SK-N-SH (cell line): ENCODE results near the gene SDK1. TPM values are rescaled to one million over a fixed set of nuclear protein-coding genes. Genes with fewer than 3 reads are reported as not detected.

Experiments
- CTCF ChIA-PET: fragments of 300-600, 350-600 bp; formaldehyde crosslinking; extraction: SDS; loops from one replicate; lab custom pipeline; 2021; lab: Yijun Ruan, JAX
- POLR2A ChIA-PET: fragments of 350-600 bp; sonication (Branson Sonifier 250); formaldehyde crosslinking; extraction: SDS; loops from one replicate; lab custom pipeline; 2020; ENCODE audit warnings: antibody characterized with exemption, inconsistent platforms; lab: Yijun Ruan, JAX
- DNase-seq: peaks from one replicate; pipeline ENCODE4 v3.0.0; 2012
- H2AFZ ChIP-seq: fragments of 200-600 bp; sonication (generic); 2 replicates; pipeline ENCODE4 v1.8.1; 2016; ENCODE audit warnings: antibody characterized with exemption, mild to moderate bottlenecking, low read depth
- H3F3A ChIP-seq: fragments of 200-600 bp; sonication (generic); replicated peaks from 2 replicates; pipeline ENCODE3; 2016; ENCODE audit warnings: antibody characterized with exemption, mild to moderate bottlenecking; ENCODE audit not compliant: insufficient read depth
- H3K27ac ChIP-seq, 2 experiments: fragments of 200-500 bp in 1 of 2; fragments of 200-600 bp in 1 of 2; sonication (Bioruptor generic) in 1 of 2; sonication (generic), shearing (Covaris generic) in 1 of 2; 2 replicates each; pipeline versions ENCODE4 v1.5.1 to v1.6.1; 2014 to 2016; ENCODE audit warnings: low read depth in 2 of 2, inconsistent platforms in 1 of 2, low read length in 1 of 2, mild to moderate bottlenecking in 1 of 2, mixed read lengths in 1 of 2
- H3K27me3 ChIP-seq: fragments of 200-600 bp; sonication (generic), shearing (Covaris generic); 2 replicates; pipeline ENCODE4 v1.6.1; 2016; ENCODE audit warnings: mixed run types; ENCODE audit not compliant: insufficient read depth
- H3K36me3 ChIP-seq, 2 experiments: fragments of 200-500 bp in 1 of 2; fragments of 200-600 bp in 1 of 2; sonication (Bioruptor generic) in 1 of 2; sonication (generic) in 1 of 2; replicated peaks in 1 of 2; 2 replicates each; pipeline versions ENCODE3 to v1.5.1; 2014 to 2016; ENCODE audit warnings: low read length in 1 of 2, mild to moderate bottlenecking in 1 of 2; ENCODE audit not compliant: insufficient read depth in 2 of 2, control insufficient read depth in 1 of 2
- H3K4me1 ChIP-seq, 2 experiments: fragments of 200-500 bp in 1 of 2; fragments of 200-600 bp in 1 of 2; sonication (Bioruptor generic) in 1 of 2; sonication (generic), shearing (Covaris generic) in 1 of 2; 2 replicates each; pipeline versions ENCODE4 v1.5.1 to v1.6.1; 2014 to 2016; ENCODE audit warnings: low read depth in 1 of 2, low read length in 1 of 2, mixed run types in 1 of 2; ENCODE audit not compliant: insufficient read depth in 2 of 2, control insufficient read depth in 1 of 2
- H3K4me2 ChIP-seq: fragments of 200-600 bp; sonication (generic), shearing (Covaris generic); 2 replicates; pipeline ENCODE4 v1.6.1; 2017; ENCODE audit warnings: mixed run types
- H3K4me3 ChIP-seq, 2 experiments: fragments of 200-500 bp in 1 of 2; fragments of 200-600 bp in 1 of 2; sonication (Bioruptor generic) in 1 of 2; sonication (generic), shearing (Covaris generic) in 1 of 2; 2 replicates each; pipeline versions ENCODE4 v1.5.1 to v1.8.1; 2014 to 2016; ENCODE audit warnings: low read depth in 2 of 2, inconsistent platforms in 1 of 2, low read length in 1 of 2, mild to moderate bottlenecking in 1 of 2, mixed read lengths in 1 of 2, moderate library complexity in 1 of 2
- H3K79me2 ChIP-seq: fragments of 200-600 bp; sonication (generic); 2 replicates; pipeline ENCODE4 v1.8.1; 2017; ENCODE audit warnings: mild to moderate bottlenecking; ENCODE audit not compliant: insufficient read depth
- H3K9ac ChIP-seq: fragments of 200-600 bp; sonication (generic); 2 replicates; pipeline ENCODE4 v1.6.1; 2017; ENCODE audit warnings: mixed run types
- H3K9me2 ChIP-seq: fragments of 200-600 bp; sonication (generic); 2 replicates; pipeline ENCODE4 v1.6.1; 2017; ENCODE audit warnings: mixed run types
- H3K9me3 ChIP-seq: fragments of 200-600 bp; sonication (generic); 2 replicates; pipeline ENCODE4 v1.6.1; 2017; ENCODE audit warnings: mixed run types, mild to moderate bottlenecking, moderate library complexity
- H4K20me1 ChIP-seq: fragments of 200-600 bp; sonication (generic); 2 replicates; pipeline ENCODE4 v1.6.1; 2017; ENCODE audit warnings: mild to moderate bottlenecking, mixed run types; ENCODE audit not compliant: insufficient read depth
- CHD2 ChIP-seq: fragments of 150-350 bp; IDR thresholded peaks from 2 replicates; pipeline ENCODE4 v1.6.1; 2018; ENCODE audit warnings: low read length; ENCODE audit not compliant: partially characterized antibody
- CTCF ChIP-seq: fragments of 200-600 bp; sonication (generic); IDR thresholded peaks from 2 replicates; pipeline ENCODE4 v1.6.1; 2017; ENCODE audit warnings: antibody characterized with exemption, mild to moderate bottlenecking, moderate library complexity
- FOXJ3 ChIP-seq: sonication (generic); formaldehyde crosslinking; IDR thresholded peaks from 2 replicates; pipeline ENCODE4 v1.5.1; 2020; ENCODE audit warnings: mild to moderate bottlenecking, missing genetic modification reagents
- JUND ChIP-seq: IDR thresholded peaks from 2 replicates; pipeline ENCODE4 v1.4.0; 2012
- PBX3 ChIP-seq: IDR thresholded peaks from 2 replicates; pipeline ENCODE4; 2012
- RFX5 ChIP-seq: IDR thresholded peaks from 2 replicates; pipeline ENCODE4 v1.6.1; 2012; ENCODE audit warnings: mild to moderate bottlenecking, improper control_type of control experiment, low read length
- SMC3 ChIP-seq: IDR thresholded peaks from 2 replicates; pipeline ENCODE4 v1.6.1; 2012; ENCODE audit warnings: low read depth, low read length, improper control_type of control experiment
- USF1 ChIP-seq: IDR thresholded peaks from 2 replicates; pipeline ENCODE4 v1.4.0; 2012; ENCODE audit warnings: low read depth, borderline replicate concordance
- ZBTB33 ChIP-seq: IDR thresholded peaks from 2 replicates; pipeline ENCODE4 v1.4.0; 2012; ENCODE audit warnings: low read depth, borderline replicate concordance
- WGBS: methylation state at CpG from one replicate; pipeline ENCODE4 v1.1.6; 2017; ENCODE audit warnings: low lambda C conversion rate; 5-methylcytosine and 5-hydroxymethylcytosine counted together
- polyA plus RNA-seq, 3 experiments: library from polyadenylated mRNA; depleted of rRNA; stranded (reverse); fragments of >200 nt; gene quantifications; 2 replicates each; pipeline ENCODE4 v1.2.3, GENCODE V29; 2012

The SDK1 gene
- polyA plus RNA-seq, 1 of the 3 experiments (the other 2 are of a cell fraction), result 1.2 TPM

DNA sequence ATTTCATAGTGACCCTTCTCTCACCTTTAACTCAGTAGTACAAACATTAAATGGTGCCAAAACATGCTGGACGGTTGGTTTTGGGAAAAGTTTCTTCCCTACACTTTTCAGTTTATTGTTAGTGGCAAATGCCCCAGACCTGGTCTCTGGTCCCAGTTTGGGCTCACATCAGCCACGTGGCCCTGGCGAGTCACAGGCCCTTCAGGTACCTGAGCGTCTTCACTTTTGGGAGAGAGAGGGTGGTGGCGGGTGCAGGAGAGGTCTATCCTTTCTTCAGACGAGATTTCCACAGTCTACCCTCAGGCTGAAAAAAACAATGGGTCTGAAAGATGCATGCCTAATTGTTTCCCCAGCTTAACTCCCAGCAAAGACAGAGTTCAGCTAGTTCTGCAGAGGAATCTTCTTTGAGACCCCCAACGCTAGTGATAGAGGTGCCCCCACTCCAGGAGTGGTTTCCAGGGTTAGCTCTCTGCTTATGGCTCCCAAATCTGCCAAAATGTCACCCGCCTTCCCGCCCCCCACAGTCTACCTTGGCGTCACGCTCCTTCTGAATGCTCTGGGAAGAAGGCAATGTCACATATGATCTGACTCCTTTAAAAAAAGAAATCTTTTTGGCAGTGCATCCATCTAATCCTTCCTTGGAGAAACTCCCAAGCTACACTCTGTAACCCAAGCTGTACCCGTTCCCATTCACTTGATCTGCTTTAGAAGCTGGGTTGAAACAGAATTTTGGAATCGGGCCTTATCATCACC is 996.3 kb downstream of the SDK1 start (continued):
- TF ChIP-seq ZBTB33 (no peak), CTCF (no peak), USF1 (no peak), PBX3 (no peak), SMC3 (no peak), RFX5 (no peak), CHD2 (no peak)

DNA sequence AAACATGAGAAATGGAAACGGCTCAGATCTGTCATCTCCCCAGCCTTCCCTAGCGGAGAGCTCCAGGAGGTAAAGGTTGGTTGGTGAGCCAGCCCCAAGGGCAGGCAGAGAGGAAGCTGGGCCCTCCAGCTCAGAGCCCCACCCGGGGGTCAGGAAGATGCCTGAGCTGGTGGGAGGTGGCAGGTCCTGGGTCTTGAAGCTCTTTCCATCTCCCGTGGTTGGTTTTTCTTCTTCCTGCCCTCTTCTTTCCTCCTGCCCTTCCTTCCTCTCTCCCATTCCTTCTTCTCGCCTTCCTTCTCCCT is 996.8 kb downstream of the SDK1 start:
- 22% methylated on average over 5 of the region's 5 CpGs for WGBS
- Histone ChIP-seq H3K4me3 (no peak overlapping the region), H3K79me2 (no peaks in the 10 kb centered on the region), H3K4me1 (no peaks in the 10 kb centered on the region), H3K9me3 (no peaks in the 10 kb centered on the region; the same call in 1 of the 2 replicates), H3K9me2 (no peaks in the 10 kb centered on the region), H3F3A (no peaks in the 10 kb centered on the region), H3K9ac (no peak overlapping the region), H4K20me1 (no peaks in the 10 kb centered on the region), H2AFZ (no peak overlapping the region), H3K4me2 (no peak overlapping the region), H3K36me3 (no peaks in the 10 kb centered on the region), H3K27ac (no peak overlapping the region), H3K27me3 (no peaks in the 10 kb centered on the region)
- TF ChIP-seq JUND, result no peak
- TF ChIP-seq PBX3, result no peak
- TF ChIP-seq FOXJ3, result no peak
- POLR2A ChIA-PET, result no interaction called here
- no peak for DNase-seq
- CTCF ChIA-PET, result interaction anchor here (0.6 kb wide), 1 partner anchor 340 kb away, joined by 3 read pairs; no protein-coding TSS in a partner anchor
